ENCODE measurements around the gene TRA2B. TPM values are rescaled to one million over a fixed set of nuclear protein-coding genes. Genes with fewer than 3 reads are reported as not detected.

The TRA2B gene
- total and polyA plus RNA-seq, 2 of the 8 experiments (the other 6 are each of a cell fraction or from before 2014, with no cell fraction given), result 206 to 274 TPM

- H3K23ac ChIP-seq (ENCODE audit: insufficient read length), result no peak overlapping the region
- H3K4me1 ChIP-seq (replicated peaks in 1 of 4; ENCODE audit: control insufficient read depth in 3 of 4, insufficient read depth in 4 of 4, low read length in 3 of 4), result peaks cover 0 to 2% (median 0%) of the 10 kb centered on the region in 4 experiments; a peak in 1 of 7 replicates
- 90% methylated on average over 3 of the region's 3 CpGs; no CpG with 5 or more reads in 1 of the 2 experiments for WGBS, 2 experiments (ENCODE audit: extremely low coverage in 1 of 2, insufficient coverage in 1 of 2, insufficient read length in 1 of 2, insufficient replicate concordance in 2 of 2, low coverage in 1 of 2, low lambda C conversion rate in 2 of 2, missing lambda C conversion rate in 1 of 2)
- no peak overlapping the region for H3K4ac ChIP-seq (replicated peaks; ENCODE audit: insufficient read length, low read depth, low read length)
- ChIA-PET CTCF (ENCODE audit: partially characterized antibody) (interaction anchor here (0.7 to 4.3 kb wide), 12 partner anchors 10 to 468 kb away, joined by 3 to 62 read pairs (median 4); no protein-coding TSS in a partner anchor), POLR2A (ENCODE audit: partially characterized antibody) (interaction anchor here (0.8 to 2.3 kb wide), 5 partner anchors 8 to 28 kb away, joined by 3 to 6 read pairs (median 5); no protein-coding TSS in a partner anchor)
- H3K23me2 ChIP-seq (ENCODE audit: low read depth, low read length), result peaks cover 3% of the 10 kb centered on the region; the same call in 1 of the 2 replicates
- no peak overlapping the region for H3K4me3 ChIP-seq (ENCODE audit: extremely low read depth in 1 of 4, insufficient read depth in 2 of 4, low read depth in 3 of 4, low read length in 4 of 4)
- no peak overlapping the region for H2AK5ac ChIP-seq (ENCODE audit: low read depth, low read length)
- H3K14ac ChIP-seq (ENCODE audit: insufficient read length), result no peak overlapping the region
- H4K91ac ChIP-seq (replicated peaks; ENCODE audit: insufficient read length, low read length), result no peak overlapping the region
- TF ChIP-seq SRF (IDR thresholded peaks at IDR 0.05; ENCODE audit: low read depth, low read length), result no peak
- no peak for TF ChIP-seq RBBP5 (IDR thresholded peaks at IDR 0.05; ENCODE audit: borderline replicate concordance, low read depth, low read length)
- no peak for TF ChIP-seq POU5F1 (IDR thresholded peaks at IDR 0.05; ENCODE audit: low read depth, low read length)
- TF ChIP-seq E2F6 (IDR thresholded peaks at IDR 0.05), result no peak
- TF ChIP-seq RAD21 (IDR thresholded peaks at IDR 0.05 in 1 of 2, conservative IDR thresholded peaks at IDR 0.05 in 1 of 2; ENCODE audit: low read depth in 2 of 2, low read length in 2 of 2), result no peak
- TF ChIP-seq SP1 (IDR thresholded peaks at IDR 0.05; ENCODE audit: low read depth, low read length), result no peak
- no peak for TF ChIP-seq KDM1A (IDR thresholded peaks at IDR 0.05; ENCODE audit: borderline replicate concordance, low read length)
- no peak for TF ChIP-seq POLR2AphosphoS5 (IDR thresholded peaks at IDR 0.05; ENCODE audit: low read depth, low read length)
- TF ChIP-seq TAF7 (optimal IDR thresholded peaks at IDR 0.05; ENCODE audit: borderline replicate concordance, low read depth, low read length), result no peak
- no peak for TF ChIP-seq CHD1 (IDR thresholded peaks at IDR 0.05; ENCODE audit: low read depth, low read length)
- no peak for TF ChIP-seq CBX5 (IDR thresholded peaks at IDR 0.05; ENCODE audit: low read depth, low read length)
- no peak overlapping the region for H2BK12ac ChIP-seq (ENCODE audit: low read depth, low read length)
- no peak overlapping the region; the same call in 1 of the 2 replicates for H2AFZ ChIP-seq (ENCODE audit: low read length)
- no peak overlapping the region for H3K56ac ChIP-seq (replicated peaks; ENCODE audit: insufficient read length, low read depth, low read length)
- no peak overlapping the region for H2BK20ac ChIP-seq (ENCODE audit: low read length)
- DNase-seq (ENCODE audit: low read depth in 1 of 2, low spot score in 2 of 2), result no peak
- H4K20me1 ChIP-seq (replicated peaks in 1 of 2; ENCODE audit: control insufficient read depth in 1 of 2, insufficient read depth in 2 of 2, low read length in 2 of 2), result peaks cover 1 to 2% of the 10 kb centered on the region in 2 experiments
- no peak overlapping the region for H3K18ac ChIP-seq (ENCODE audit: extremely low read depth, low read length)
- no peaks in the 10 kb centered on the region; a peak in 1 of 4 replicates for H3K9me3 ChIP-seq (ENCODE audit: insufficient read depth in 2 of 2, low read depth in 1 of 2, low read length in 1 of 2)
- H3K4me2 ChIP-seq (ENCODE audit: insufficient read depth in 1 of 2, low read depth in 2 of 2, low read length in 2 of 2), result no peak overlapping the region
- H2BK120ac ChIP-seq (replicated peaks; ENCODE audit: low read depth, low read length), result no peak overlapping the region
- no peak overlapping the region for H2BK5ac ChIP-seq (ENCODE audit: low read depth, low read length)
- no peak overlapping the region for H2BK15ac ChIP-seq (ENCODE audit: low read length)
- no peak overlapping the region for H3K9ac ChIP-seq (replicated peaks in 1 of 4; ENCODE audit: extremely low read depth in 1 of 4, low read depth in 3 of 4, low read length in 3 of 4)
- H3K79me2 ChIP-seq (ENCODE audit: control insufficient read depth in 1 of 2, insufficient read depth in 2 of 2, low read length in 2 of 2), result peaks cover 4 to 5% of the 10 kb centered on the region in 2 experiments; a peak in 3 of 4 replicates
- no peak overlapping the region for H3K27ac ChIP-seq (ENCODE audit: low read depth, low read length)
- no peaks in the 10 kb centered on the region for H3K36me3 ChIP-seq (ENCODE audit: control insufficient read depth in 2 of 4, insufficient read depth in 4 of 4, low read length in 3 of 4)
- H3K27me3 ChIP-seq (replicated peaks in 1 of 4; ENCODE audit: control insufficient read depth in 3 of 4, extremely low read depth in 1 of 4, insufficient read depth in 3 of 4, low read length in 3 of 4), result no peaks in the 10 kb centered on the region
- H4K5ac ChIP-seq (ENCODE audit: insufficient read length, low read depth, low read length), result no peak overlapping the region
- no peak for FAIRE-seq
- no peak overlapping the region for H4K8ac ChIP-seq (ENCODE audit: extremely low read depth, insufficient read depth, low read length)
- H3K79me1 ChIP-seq (ENCODE audit: low read depth, low read length), result no peaks in the 10 kb centered on the region; the same call in 1 of the 2 replicates
Observed at GRCh38 chr3:185942396-185942795, 4.6 kb upstream of the TRA2B start.

Measured in H1 (cell line).